ENCODE measurements around the gene RAD51B. TPM values are rescaled to one million over a fixed set of nuclear protein-coding genes. Genes with fewer than 3 reads are reported as not detected.
"Not testable (repeated sequence)": the region's sequence is repeated elsewhere in the genome, so short reads cannot be mapped to it uniquely, and the experiment has no call there.

Gene RAD51B
- polyA plus RNA-seq, 1 donor, result 7.3 TPM

DNA sequence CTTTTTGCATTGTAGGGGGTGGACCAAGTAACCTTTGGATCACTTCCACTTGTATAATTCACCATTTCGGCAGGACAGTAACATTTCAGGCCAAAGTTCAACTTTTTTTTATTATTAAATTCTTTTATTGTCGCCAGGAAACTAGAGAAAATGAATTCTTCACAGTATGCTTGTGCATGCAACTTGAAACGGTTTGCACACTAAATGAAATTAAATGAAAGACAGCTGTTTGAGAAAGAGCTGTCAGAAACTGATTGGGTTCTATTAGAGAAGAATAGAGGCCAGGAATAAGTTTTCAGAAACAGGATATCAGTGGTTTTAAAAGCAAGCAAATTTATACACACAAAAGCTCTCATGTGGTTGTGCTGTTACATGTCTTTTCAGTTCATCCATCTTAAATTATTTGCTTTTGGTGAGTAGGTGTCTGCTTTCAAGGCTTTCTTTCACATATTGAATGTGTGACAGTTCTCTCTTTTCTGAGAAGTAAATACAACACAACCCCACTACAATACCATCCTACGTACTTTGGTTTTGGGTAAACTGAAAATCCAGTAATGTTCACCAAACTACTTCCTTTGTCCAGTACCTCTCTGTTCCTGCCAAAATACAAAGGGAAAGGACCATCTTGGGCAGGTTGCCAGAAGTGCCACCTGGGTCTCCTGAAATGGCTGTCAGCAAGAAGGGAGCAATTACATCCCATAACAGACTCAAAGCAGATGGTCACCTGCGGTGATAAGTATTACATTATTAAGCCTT, 291.7 kb downstream of the RAD51B start:
- DNase-seq (ENCODE audit: low read depth), result no peak

DNA sequence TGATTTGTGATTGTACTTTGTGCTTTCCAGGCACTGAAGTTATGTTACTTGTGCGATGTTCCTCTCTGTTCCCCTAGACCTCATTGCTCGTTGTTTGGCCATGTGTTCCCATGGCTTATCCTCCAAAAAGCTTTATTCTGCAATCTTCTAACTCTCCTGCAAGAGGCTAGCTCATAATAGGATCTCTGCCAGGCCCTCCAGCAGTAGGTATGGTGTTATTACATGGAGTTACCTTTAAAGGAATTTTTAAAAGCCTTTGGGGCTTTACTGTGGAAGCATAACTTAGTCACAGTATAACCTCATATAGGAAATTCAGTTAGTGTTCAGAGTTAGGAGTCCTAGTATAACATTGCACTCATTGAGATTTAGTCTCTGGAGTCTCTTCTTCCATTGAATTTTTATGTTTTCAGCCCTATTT, 292.3 kb downstream of the RAD51B start:
- no peak for DNase-seq (ENCODE audit: low read depth)

DNA sequence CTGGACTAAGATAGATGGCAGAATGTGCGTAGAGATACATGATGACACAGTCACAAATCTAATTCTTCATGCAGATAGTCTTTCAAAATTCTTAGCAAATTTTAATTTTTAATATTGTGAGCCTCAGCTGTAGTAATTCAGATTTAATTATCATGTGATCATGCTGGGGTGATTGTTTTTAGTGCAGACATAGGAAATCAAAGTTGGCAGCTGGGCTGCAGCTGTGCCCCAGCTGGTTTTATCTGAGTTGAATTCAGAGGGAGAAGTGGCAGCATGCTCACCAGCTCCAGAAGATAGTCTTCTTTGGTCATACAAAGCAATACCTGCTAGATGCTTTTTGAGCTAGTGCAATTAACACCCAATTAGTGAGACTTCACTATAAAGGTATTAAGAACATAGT, 292.9 kb downstream of the RAD51B start:
- no peak for DNase-seq (ENCODE audit: low read depth)

GRCh38 chr14:68113343-68113930, 293.9 kb downstream of the RAD51B start:
- no peak for DNase-seq (ENCODE audit: low read depth)

DNA sequence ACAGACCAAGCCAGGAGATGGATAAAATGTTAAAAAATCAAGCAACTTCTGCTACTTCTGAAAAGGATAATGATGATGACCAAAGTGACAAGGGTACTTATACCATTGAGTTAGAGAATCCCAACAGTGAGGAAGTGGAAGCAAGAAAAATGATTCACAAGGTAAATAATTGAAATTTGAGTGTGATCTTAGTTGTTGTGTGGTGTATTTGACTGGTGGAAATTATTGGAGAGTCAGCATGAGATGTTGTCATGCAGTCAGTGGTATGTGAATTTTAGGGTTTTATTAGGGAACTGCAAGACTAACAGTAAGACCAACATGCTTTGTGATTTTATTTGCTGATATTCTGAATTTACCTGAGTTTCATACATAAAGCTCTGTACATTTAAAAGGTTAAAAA, 296.4 kb downstream of the RAD51B start:
- not testable (repeated sequence) for DNase-seq (ENCODE audit: low read depth)

DNA sequence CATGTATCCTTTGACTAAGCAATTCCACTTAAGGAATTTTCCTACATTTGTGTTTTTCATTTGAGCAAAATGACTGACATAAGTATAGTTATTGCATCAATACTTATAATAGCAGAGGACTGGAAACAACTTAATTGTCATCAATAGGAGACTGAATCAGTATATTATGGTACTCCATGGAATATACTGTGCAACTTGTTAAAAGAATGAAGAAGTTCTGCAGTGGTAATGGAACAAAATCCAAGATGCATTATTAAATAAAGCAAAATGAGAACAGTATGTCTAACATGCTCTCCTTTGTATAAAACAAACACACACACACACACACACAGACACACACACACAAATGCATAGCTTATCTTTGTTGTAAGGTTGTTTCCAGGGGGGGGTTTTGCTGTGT, 303.1 kb downstream of the RAD51B start:
- no peak for DNase-seq (ENCODE audit: low read depth)

DNA sequence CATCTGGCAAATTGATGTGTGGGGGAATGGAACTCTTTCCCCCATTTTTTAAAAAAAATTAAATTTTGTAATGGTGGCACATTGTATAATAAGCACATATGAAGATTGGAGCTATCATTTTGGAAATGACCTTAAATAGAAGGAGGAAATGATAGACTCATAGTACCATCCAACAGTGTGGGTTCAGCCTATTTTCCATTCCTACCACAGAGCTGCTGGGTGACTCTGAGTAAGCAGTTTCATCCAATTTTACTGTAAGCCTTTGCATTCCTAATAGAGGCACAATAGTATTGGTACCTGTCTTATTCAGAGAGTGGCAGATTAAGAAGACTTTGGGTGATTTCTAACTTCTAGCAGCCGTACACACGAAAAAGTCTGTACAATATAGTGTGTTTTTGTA, 304.5 kb downstream of the RAD51B start:
- no peak for DNase-seq (ENCODE audit: low read depth)

- DNase-seq (ENCODE audit: low read depth), result no peak
Observed at GRCh38 chr14:68124979-68125731, 305.6 kb downstream of the RAD51B start.

DNA sequence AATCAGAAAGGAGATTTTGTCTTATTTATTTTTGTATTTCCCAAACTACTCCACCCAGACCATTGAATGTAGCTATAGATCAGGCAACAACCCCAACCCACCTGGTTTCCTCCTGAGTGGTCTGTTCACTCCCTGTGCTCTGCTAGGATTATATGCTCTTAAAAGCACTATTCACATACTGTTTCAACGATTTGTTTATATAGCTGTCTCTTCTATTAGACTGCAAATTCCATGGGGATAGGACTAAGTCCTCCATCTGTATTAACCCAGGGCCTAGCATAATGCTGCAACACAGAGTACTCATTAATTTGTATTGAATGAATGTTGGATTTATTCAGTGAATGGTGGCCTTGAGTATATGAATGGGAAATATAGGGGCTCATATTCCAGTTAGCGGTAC, 307.6 kb downstream of the RAD51B start:
- no peak for DNase-seq (ENCODE audit: low read depth)

DNA sequence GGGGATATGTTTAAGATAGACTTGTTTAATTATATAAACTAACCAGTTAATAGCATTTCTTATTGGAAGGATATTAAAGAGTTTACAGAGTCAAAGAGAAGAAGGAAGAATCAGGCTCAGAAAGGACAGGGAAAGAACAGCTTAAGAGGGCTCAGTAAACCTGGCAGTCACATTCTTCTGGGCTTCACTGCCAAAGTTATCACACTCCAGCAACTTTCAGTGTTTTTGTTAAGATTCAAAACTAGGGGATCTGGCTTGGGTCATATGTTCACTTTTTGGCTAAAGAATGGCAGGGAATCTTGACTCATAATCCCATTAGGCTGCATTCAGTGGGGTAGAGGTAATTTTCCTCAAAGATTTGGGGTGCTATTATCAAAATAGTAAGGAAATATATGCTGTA, 312.3 kb downstream of the RAD51B start:
- no peak for DNase-seq (ENCODE audit: low read depth)

GRCh38 chr14:68132563-68133121, 313.1 kb downstream of the RAD51B start:
- no peak for DNase-seq (ENCODE audit: low read depth)

GRCh38 chr14:68133856-68134255, 314.3 kb downstream of the RAD51B start:
- DNase-seq (ENCODE audit: low read depth), result no peak

DNA sequence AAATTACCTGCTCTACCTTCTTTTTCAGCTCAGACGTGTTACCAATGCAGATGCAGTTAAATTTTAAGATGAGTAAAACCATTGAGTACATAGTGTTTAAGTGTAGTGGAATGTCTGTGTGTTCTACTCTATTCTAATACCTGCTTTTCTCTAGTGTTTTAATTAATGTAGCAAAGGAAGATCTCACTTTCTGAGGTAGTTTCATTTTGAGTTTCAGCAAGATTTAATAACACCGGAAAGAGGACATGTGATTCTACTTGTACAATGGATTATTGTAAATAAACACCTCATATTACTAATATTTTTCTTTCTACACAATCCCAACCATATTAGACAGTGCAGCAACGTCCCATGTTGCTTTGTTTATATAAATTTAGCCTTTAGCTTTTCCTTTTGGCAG, 315.4 kb downstream of the RAD51B start:
- no peak for DNase-seq (ENCODE audit: low read depth)

DNA sequence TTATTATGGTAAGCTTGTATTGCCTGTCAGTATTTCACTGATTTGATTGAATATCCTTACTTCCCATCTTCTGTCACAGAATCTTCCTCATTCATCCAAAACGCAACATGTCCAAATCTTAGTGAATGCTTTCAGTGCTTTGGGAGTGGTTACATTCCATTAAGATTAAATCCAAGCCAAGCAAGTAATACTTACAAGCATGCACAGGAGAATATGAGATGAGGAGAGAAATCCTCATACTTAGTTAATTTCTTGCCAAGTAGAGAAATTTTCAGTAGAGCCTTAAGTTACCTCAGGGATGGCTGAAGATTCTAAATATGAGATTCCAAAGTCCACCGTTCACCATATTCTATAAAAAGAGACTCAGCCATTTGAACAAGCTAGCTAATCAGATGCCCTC, 316.0 kb downstream of the RAD51B start:
- no peak for DNase-seq (ENCODE audit: low read depth)

DNA sequence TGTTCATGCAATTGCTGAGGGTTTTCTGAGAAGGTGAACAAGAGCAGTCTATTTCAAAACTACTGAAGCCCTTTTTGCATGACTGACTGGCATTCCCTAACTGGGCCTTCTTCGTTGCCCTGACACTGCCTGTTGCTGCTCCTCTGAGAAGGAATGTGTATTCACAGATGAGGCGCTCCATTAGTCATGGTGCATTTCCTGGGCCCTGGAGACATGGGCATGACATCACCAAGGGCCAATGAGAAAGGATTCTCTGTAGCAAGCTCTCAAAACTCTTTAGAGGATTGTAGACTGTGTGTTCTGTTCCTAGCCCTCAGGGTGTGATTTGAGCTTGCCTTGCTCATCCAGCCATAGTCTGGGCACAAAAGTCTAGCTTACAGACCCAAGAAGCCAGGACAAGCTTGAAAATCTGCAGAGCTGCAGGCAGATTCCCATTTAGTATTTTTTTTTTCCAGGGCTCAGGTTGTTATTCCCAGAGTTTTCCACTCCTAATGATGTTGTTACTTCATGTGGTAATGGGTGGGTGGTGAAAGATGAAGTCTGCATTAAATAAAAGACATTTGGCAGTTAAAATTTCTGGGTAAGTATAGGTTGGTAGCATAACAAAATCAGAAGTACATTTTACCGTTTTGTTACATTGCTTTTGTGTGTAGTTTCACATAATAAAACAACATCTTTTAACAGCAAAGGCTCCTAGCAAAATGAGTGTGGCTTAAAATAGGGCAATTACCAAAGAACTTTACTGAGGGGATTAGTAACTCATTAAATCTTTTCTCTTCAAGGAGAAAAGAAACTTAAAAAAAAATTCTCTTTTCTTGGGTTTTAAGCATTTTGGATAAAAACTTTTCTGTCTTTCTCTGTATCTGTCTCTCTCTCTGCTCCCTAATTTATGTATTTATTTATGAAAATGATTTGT, 318.4 kb downstream of the RAD51B start:
- DNase-seq (ENCODE audit: low read depth), result no peak

- no peak for DNase-seq (ENCODE audit: low read depth)
Observed at GRCh38 chr14:68139431-68140075, 320.0 kb downstream of the RAD51B start.

- no peak for DNase-seq (ENCODE audit: low read depth)
Observed at GRCh38 chr14:68140076-68140741, 320.6 kb downstream of the RAD51B start.

DNA sequence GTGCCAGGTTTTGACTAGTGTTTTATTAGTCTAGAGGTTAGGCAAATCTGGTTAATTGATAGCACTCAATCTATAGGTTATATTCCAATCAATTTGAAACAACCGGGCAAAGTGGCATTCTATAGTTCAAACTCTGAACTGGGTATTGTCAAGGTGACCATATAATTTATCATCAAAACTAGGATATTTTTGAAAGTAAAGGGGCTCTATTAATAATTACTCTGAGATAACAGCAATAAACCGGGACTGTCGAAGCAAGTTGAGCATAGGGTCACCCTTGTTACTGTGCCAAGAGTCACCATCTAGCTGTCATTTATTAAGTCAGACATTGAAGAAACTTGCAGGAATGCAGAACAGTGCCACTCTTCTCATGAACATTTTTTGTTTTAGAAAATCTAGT, 321.2 kb downstream of the RAD51B start:
- DNase-seq (ENCODE audit: low read depth), result no peak

- DNase-seq (ENCODE audit: low read depth), result no peak
Observed at GRCh38 chr14:68141281-68142088, 321.9 kb downstream of the RAD51B start.
